Smooth muscle cell (in vitro differentiated cells): ENCODE measurements around the gene MRPL23. TPM values are rescaled to one million over a fixed set of nuclear protein-coding genes. Genes with fewer than 3 reads are reported as not detected.

Experiments used
- DNase-seq: peaks from one replicate; lab custom pipeline; 2025; ENCODE audit not compliant: unreplicated experiment; lab: John Stamatoyannopoulos, UW
- H2AFZ ChIP-seq: fragments of 200-600 bp; sonication (generic); 2 replicates; pipeline ENCODE4 v1.6.0; 2016; ENCODE audit warnings: antibody characterized with exemption, low read depth, mild to moderate bottlenecking
- H3F3A ChIP-seq: fragments of 200-600 bp; sonication (generic); 2 replicates; pipeline ENCODE4 v1.6.0; 2017; ENCODE audit warnings: antibody characterized with exemption, low read depth
- H3K27ac ChIP-seq: fragments of 200-600 bp; sonication (generic); 2 replicates; pipeline ENCODE4 v1.5.1; 2016; ENCODE audit warnings: low read depth, mild to moderate bottlenecking
- H3K27me3 ChIP-seq: fragments of 200-600 bp; sonication (generic); 2 replicates; pipeline ENCODE4 v1.6.1; 2016; ENCODE audit warnings: low read depth, mild to moderate bottlenecking
- H3K36me3 ChIP-seq: fragments of 200-600 bp; sonication (generic); 2 replicates; pipeline ENCODE4 v1.5.1; 2016; ENCODE audit warnings: low read depth
- H3K4me1 ChIP-seq: fragments of 200-600 bp; sonication (generic); 2 replicates; pipeline ENCODE4 v1.5.1; 2016; ENCODE audit warnings: low read depth
- H3K4me2 ChIP-seq: fragments of 200-600 bp; sonication (generic); 2 replicates; pipeline ENCODE4 v1.6.0; 2016; ENCODE audit warnings: mild to moderate bottlenecking
- H3K4me3 ChIP-seq: fragments of 200-600 bp; sonication (generic); 2 replicates; pipeline ENCODE4 v1.5.1; 2016; ENCODE audit warnings: mild to moderate bottlenecking
- H3K79me2 ChIP-seq: fragments of 200-600 bp; sonication (generic); 2 replicates; pipeline ENCODE4 v1.6.0; 2016; ENCODE audit warnings: low read depth, mild to moderate bottlenecking
- H3K9ac ChIP-seq: fragments of 200-600 bp; sonication (generic); 2 replicates; pipeline ENCODE4 v1.6.0; 2016; ENCODE audit warnings: low read depth
- H3K9me3 ChIP-seq: fragments of 200-600 bp; sonication (generic); replicated peaks from 2 replicates; pipeline ENCODE4 v1.5.1; 2016; ENCODE audit warnings: low read depth
- H4K20me1 ChIP-seq: fragments of 200-600 bp; sonication (generic); 2 replicates; pipeline ENCODE4 v1.6.0; 2016; ENCODE audit warnings: low read depth
- WGBS: methylation state at CpG from one replicate; pipeline ENCODE4 v1.1.7; 2016; ENCODE audit warnings: low lambda C conversion rate; 5-methylcytosine and 5-hydroxymethylcytosine counted together
- polyA plus RNA-seq: library from polyadenylated mRNA; unstranded; fragments of >200 nt; fragmentation: Nextera tagmentation; extraction: Ambion mirVana; gene quantifications from 2 replicates; pipeline ENCODE4 v1.2.1, GENCODE V29; 2016
- total RNA-seq: library from RNA; depleted of rRNA; stranded (reverse); fragments of >200 nt; gene quantifications from 2 replicates; pipeline ENCODE4 v1.2.3, GENCODE V29; 2014
- TF ChIP-seq, protein P1 (sequence below): fragments of 200-600 bp; sonication (generic); IDR thresholded peaks from 2 replicates; pipeline ENCODE4 v1.5.1; 2017; ENCODE audit warnings: borderline replicate concordance, mild to moderate bottlenecking, antibody characterized with exemption; ENCODE audit not compliant: insufficient read depth, poor library complexity, severe bottlenecking

Gene MRPL23
- total and polyA plus RNA-seq, 2 experiments from 2014 or later, result 38.8 to 51.6 TPM

DNA sequence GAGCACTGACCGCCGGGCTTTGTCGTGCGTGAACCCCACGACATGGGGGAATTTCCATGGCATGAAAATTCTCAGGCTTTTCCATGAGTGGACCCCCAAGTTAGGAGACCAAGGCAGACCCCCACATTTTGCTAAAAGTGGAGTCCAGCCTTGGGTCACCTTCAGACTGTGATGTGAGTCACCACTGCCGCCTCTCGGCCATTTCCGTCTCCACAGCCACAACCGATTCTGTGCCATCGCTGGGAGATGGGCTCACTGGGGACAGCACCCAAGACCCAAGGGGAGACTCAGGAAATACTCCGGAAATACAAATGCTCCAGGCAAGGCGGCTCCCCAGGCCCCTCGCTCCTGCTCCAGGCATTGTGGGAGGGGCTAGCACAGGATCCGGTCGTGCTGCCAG, 51.7 kb downstream of the MRPL23 start:
- H3K4me2 ChIP-seq, result no peak overlapping the region
- H3K4me1 ChIP-seq, result no peaks in the 10 kb centered on the region
- no peaks in the 10 kb centered on the region for H3K9me3 ChIP-seq
- no peaks in the 10 kb centered on the region for H4K20me1 ChIP-seq
- no peaks in the 10 kb centered on the region for H3K79me2 ChIP-seq
- TF ChIP-seq, protein P1, sequence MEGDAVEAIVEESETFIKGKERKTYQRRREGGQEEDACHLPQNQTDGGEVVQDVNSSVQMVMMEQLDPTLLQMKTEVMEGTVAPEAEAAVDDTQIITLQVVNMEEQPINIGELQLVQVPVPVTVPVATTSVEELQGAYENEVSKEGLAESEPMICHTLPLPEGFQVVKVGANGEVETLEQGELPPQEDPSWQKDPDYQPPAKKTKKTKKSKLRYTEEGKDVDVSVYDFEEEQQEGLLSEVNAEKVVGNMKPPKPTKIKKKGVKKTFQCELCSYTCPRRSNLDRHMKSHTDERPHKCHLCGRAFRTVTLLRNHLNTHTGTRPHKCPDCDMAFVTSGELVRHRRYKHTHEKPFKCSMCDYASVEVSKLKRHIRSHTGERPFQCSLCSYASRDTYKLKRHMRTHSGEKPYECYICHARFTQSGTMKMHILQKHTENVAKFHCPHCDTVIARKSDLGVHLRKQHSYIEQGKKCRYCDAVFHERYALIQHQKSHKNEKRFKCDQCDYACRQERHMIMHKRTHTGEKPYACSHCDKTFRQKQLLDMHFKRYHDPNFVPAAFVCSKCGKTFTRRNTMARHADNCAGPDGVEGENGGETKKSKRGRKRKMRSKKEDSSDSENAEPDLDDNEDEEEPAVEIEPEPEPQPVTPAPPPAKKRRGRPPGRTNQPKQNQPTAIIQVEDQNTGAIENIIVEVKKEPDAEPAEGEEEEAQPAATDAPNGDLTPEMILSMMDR, result no peak
- no CpG with 5 or more reads among the region's 15 CpGs for WGBS
- DNase-seq, result no peak
- H3F3A ChIP-seq, result no peaks in the 10 kb centered on the region
- no peak overlapping the region for H3K4me3 ChIP-seq
- no peaks in the 10 kb centered on the region for H3K36me3 ChIP-seq
- no peak overlapping the region for H2AFZ ChIP-seq
- no peak overlapping the region for H3K9ac ChIP-seq
- no peaks in the 10 kb centered on the region for H3K27me3 ChIP-seq
- no peak overlapping the region for H3K27ac ChIP-seq

DNA sequence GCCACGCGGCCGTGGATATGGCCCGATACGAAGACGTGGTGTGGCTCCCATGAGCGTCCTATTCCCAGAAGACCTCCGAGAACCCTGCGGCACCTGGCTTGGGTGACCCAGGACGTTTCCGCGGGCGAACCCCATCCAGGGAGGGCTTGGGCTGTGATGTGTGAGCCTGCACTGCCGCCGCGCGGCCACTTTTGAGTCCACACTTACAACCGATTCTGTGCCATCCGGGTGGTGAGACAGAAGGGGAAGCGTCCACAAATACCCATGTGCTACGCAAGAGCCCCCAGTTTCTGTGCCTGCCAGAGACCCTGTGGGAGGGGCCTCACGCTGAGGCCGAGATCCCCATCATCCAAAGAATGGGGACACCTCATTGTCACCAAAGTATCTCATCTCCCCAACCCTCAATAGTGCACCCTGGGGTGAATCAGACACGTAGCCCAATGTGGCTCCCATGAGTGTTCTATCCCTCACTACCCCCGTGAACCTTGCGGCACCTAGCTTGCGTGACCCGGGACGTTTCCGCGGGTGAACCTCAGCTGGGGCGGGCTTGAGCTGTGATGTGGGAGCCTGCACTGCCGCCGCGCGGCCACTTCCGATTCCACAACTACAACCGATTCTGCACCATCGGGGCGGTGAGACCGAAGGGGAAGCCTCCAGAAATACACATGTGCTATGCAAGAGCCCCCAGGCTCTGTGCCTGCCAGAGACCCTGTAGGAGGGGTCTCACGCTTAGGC, 55.1 kb downstream of the MRPL23 start:
- TF ChIP-seq, protein P1, result no peak
- H3K27ac ChIP-seq, result no peak overlapping the region
- H3F3A ChIP-seq, result no peaks in the 10 kb centered on the region
- WGBS, result no CpG with 5 or more reads among the region's 42 CpGs
- DNase-seq, result no peak
- H3K79me2 ChIP-seq, result no peaks in the 10 kb centered on the region
- no peak overlapping the region for H3K9ac ChIP-seq
- no peak overlapping the region for H3K4me3 ChIP-seq
- H4K20me1 ChIP-seq, result no peaks in the 10 kb centered on the region
- H3K4me2 ChIP-seq, result no peak overlapping the region
- no peaks in the 10 kb centered on the region for H3K36me3 ChIP-seq
- no peaks in the 10 kb centered on the region for H3K4me1 ChIP-seq
- no peaks in the 10 kb centered on the region for H3K27me3 ChIP-seq
- H2AFZ ChIP-seq, result no peak overlapping the region
- H3K9me3 ChIP-seq, result no peaks in the 10 kb centered on the region

DNA sequence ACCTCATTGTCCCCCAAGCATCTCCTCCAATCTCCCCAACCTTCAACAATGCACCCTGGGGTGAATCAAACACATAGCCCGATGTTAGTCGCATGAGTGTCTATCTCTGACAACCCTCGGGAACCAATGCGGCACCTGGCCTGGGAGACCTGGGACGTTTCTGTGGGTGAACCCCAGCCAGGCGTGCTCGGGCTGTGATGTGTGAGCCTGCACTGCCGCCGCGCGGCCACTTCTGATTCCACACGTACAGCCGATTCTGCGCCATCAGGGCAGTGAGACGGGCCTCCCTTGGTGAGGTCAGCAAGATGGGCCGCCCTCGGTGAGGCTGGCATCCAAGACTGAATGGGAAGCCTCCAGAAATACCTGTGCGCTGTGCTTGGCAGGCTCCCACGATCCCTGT, 55.7 kb downstream of the MRPL23 start:
- Histone ChIP-seq H3K4me2 (no peak overlapping the region), H3K4me3 (no peak overlapping the region), H3K9me3 (no peaks in the 10 kb centered on the region), H2AFZ (no peak overlapping the region), H3F3A (no peaks in the 10 kb centered on the region), H3K36me3 (no peaks in the 10 kb centered on the region), H3K27ac (no peak overlapping the region), H3K79me2 (no peaks in the 10 kb centered on the region), H3K27me3 (no peaks in the 10 kb centered on the region), H3K9ac (no peak overlapping the region), H3K4me1 (no peaks in the 10 kb centered on the region), H4K20me1 (no peaks in the 10 kb centered on the region)
- TF ChIP-seq, protein P1, result no peak
- WGBS, result no CpG with 5 or more reads among the region's 19 CpGs
- DNase-seq, result no peak

DNA sequence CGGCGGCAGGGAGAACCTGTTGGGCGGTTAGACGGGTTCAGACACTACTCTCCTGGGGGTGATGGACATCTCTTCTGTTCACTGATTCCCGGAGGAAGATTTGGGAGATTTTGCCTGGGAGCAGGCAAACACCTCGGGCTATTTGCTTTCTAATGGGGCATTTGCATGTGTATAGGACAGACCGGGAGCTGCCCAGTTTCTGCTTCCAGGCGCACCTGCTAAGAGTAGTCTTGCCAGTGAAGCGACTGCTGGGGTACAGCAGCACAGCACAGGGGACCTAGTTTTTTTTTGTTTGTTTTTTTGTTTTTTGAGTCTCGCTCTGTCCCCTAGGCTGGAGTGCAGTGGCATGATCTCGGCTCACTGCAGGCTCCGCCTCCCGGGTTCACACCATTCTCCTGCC, 57.3 kb downstream of the MRPL23 start:
- no CpG with 5 or more reads among the region's 13 CpGs for WGBS
- H4K20me1 ChIP-seq, result no peaks in the 10 kb centered on the region
- no peaks in the 10 kb centered on the region for H3K9me3 ChIP-seq
- no peak overlapping the region for H3K27ac ChIP-seq
- H3F3A ChIP-seq, result no peaks in the 10 kb centered on the region
- no peak overlapping the region for H3K4me2 ChIP-seq
- no peaks in the 10 kb centered on the region for H3K36me3 ChIP-seq
- H3K4me3 ChIP-seq, result no peak overlapping the region
- no peaks in the 10 kb centered on the region for H3K27me3 ChIP-seq
- TF ChIP-seq, protein P1, result no peak
- no peaks in the 10 kb centered on the region for H3K79me2 ChIP-seq
- no peak for DNase-seq
- no peak overlapping the region for H3K9ac ChIP-seq
- H2AFZ ChIP-seq, result no peak overlapping the region
- H3K4me1 ChIP-seq, result no peaks in the 10 kb centered on the region
